AG08395 (cell line): ENCODE data around the gene TNFAIP8L3.

Experiments used
- DNase-seq: peaks from one replicate; pipeline ENCODE4 v3.0.0; 2012; ENCODE audit warnings: mixed read lengths, low spot score

The TNFAIP8L3 gene

DNA sequence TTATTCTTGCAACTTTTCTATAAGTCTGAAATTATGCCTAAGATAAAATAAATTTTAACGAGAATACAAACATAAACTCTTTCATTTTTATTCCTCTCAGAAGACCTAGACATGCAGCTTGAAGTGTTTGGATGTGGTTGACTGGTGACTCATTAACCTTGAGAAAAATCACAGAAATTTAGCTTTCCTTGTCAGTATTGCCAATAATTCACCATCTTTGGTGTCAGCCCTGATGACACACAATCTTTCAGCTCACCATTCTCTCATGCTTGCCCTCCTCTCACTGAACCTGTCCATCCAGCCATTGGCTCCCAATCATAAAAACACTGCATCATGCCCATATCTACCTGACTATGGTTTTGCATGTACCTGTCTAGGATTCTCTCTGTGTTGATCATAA, 22.6 kb upstream of the TNFAIP8L3 start:
- DNase-seq: no peak

DNA sequence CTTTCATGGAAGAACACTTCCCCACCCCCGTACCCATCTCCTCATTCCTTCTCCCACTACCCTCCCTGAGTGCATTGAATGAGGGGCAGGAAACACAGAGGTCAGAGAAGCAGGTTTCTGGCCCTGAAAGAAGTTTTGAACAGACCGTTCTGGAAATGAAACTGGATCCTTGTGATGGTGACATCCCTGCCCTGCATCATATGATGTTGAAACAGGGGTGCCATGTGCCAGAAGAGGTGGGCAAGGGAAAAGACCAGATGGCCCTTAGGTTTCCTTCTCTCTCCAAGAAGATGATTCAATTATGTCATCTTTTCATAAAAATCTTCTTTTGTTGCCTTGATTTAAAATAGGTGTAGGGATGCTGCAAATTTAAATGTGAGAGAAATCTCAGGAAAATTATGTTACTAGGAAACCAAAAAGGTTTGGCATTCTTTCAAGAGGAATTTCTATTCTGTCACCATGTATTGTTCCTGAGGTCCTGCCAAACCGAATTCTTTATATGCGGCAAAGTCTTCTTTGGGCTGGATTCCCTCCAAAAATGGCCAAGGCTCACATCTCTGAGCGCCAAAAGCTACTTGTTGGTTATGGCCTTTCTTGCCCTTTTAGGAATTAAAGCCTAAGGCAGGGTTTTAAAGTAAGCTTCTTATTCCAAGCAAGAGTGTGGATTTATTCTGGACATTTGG, 19.9 kb upstream of the TNFAIP8L3 start:
- DNase-seq: no peak

DNA sequence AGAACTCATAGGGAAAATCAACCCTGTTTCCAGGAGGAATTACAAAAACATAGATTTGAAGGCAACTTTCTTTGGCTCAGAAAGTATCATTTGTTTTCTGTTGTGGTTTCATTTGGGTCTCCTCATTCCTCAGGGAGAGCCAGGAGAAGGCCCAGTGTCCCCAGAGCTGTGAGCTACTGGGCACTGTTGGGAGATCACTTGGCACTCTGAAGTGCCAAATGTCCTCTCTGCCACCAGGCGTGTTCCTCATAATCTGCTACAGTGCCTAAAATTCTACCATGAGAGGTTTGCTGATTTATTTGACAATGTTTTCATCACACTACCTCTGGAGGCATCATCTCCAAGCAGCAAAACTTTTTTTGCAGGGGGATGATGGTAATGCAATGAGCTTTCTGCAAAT, 17.4 kb upstream of the TNFAIP8L3 start:
- DNase-seq: no peak

- peak; percentile 26 for DNase-seq
These were observed 16.4 kb upstream of the TNFAIP8L3 start for GRCh38 chr15:51111061-51111460.

DNA sequence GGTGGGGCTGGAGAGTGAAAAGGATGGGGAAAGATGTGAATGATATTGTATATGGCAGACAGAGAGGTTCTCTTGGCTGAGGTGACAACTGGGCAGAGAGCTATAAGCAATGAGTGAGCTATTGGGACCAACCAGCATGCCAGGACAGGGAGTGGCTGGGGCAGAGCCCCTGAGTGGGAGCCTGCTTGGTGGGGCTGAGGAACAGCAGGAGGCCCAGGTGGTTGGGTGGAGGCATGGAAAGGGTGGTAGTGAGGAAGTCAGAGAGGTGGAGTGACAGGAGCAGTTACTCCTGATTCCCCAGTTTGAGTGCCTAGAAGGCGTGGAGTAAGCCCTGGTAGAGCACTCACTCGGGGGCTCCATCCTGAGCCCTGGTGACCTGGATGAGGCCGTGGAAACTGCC, 15.5 kb upstream of the TNFAIP8L3 start:
- no peak for DNase-seq

DNA sequence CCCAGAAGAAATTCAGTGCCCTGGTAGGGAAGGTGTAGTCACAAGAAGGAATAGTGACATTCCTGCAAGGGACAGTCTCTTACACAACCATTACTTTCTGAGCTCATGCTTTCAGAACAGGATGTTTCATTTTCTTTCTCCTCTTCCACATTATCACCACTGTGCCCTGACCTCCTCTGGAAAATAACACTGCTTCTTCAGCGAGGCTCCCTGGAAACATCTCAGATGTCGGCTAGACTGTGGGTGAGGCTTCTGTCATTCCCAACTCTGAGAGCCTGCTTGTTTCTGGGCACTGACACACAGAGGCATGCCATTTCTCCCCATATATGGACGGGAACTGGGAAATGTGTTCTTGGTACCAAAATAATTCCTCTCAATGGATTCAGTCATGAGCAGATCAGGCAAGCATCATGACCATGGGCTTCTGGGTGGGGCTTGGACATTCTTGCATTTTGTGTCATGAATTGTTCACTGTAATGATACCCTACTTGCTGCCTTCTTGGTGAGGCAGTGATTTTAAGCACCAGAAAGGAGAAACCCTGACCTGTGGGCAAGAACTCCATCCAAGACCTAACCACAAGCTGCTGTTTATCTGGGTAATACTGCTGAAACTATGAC, 14.3 kb upstream of the TNFAIP8L3 start:
- DNase-seq: peak; percentile 79

- no peak for DNase-seq
These were observed 12.9 kb upstream of the TNFAIP8L3 start for GRCh38 chr15:51107612-51108011.

GRCh38 chr15:51106481-51106880, 11.8 kb upstream of the TNFAIP8L3 start:
- DNase-seq: no peak

DNA sequence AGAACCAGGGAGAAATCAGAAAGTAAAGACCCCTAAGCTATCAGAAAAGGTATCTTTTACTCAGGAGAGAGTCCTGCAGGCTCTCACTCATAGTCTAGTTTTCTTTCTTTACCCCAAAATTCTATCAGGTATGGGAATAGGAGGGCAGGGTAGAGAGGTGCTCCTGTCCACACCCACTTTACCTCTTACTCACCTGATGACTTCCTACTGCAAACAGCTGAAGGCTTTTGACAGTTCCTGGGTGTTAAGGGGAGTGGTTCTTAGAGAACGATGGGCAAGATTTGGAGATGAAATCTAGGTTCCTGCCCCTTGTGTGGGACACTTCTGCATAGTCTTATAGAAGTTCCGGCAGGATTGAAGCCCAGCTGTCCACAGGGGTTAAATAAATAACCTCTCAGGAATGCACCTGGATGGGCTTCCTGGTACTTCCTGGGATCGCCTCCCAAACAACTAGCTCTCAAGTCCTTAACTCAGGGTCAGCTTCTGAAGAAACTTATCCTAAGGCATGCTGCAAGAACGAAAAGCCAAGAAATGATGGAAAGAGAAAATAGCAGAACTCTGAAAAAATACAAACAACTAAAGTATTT, 10.8 kb upstream of the TNFAIP8L3 start:
- no peak for DNase-seq

GRCh38 chr15:51104512-51104911, 9.8 kb upstream of the TNFAIP8L3 start:
- peak; percentile 71 for DNase-seq

GRCh38 chr15:51103330-51103729, 8.6 kb upstream of the TNFAIP8L3 start:
- peak; percentile 66 for DNase-seq

DNA sequence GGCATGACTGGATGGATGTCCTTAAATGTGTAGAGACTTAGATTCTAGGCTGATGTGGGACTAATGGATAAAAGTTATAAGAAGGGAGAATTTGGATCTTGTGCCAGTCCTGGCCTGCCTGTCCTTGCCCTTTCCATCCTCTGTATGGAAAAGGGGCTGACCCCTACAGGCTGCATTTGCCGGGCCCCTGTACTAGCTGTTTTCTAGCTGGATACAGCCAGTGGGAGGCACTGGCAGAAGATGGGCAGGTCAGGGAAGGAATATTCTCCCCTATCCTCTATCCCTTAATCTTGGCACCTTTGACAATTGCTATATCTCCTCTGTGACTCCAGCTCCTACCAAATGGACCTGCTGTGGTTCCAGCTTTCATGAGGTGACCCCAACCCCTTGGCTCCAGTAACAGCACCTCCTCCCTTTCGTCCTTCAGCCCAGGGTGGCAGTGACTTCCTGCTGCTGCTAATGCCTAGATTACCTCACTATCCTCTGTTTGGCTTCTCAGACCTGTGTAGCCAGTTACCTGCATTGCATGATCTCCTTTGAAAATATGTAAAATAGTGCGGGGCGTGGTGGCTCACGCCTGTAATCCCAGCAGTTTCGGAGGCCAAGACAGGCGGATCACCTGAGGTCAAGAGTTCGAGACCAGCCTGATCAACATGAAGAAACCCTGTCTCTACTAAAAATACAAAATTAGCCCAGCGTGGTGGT, 6.2 kb upstream of the TNFAIP8L3 start:
- no peak for DNase-seq

DNA sequence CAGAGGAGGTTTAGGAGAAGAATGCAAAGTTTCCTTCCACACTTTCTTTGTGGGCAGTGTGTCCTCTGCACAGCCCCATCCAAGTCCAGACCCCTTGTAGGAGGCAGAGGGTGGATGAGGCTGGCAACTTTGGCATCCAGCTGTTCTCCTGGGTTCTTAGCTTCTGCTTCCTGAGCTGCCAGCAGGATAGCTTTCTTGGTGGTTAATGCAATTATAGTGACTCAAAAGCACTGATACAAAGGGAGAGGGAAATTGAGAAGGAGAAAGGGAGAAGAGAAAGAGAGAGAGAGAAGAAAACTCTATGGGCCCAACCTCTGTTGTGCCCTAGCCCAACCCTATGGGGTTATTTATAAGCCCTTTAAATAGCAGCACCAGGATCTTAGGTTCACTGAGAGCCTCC, 4.5 kb upstream of the TNFAIP8L3 start:
- DNase-seq: no peak

DNA sequence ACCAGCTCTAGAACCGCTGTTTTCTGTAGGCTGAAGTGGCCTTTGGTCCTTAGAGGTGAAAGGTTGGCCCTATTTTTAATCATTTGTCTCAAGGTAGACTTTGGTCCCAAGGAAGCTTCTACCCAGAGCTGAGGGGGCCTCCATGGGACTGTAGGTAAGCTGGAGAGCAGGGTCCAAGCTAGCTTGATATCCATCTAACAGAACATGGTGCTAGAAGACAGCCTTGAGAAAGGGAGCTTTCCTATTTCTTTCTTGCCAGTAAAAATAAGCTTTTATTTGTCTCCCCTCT, 3.6 kb upstream of the TNFAIP8L3 start:
- DNase-seq: no peak

DNA sequence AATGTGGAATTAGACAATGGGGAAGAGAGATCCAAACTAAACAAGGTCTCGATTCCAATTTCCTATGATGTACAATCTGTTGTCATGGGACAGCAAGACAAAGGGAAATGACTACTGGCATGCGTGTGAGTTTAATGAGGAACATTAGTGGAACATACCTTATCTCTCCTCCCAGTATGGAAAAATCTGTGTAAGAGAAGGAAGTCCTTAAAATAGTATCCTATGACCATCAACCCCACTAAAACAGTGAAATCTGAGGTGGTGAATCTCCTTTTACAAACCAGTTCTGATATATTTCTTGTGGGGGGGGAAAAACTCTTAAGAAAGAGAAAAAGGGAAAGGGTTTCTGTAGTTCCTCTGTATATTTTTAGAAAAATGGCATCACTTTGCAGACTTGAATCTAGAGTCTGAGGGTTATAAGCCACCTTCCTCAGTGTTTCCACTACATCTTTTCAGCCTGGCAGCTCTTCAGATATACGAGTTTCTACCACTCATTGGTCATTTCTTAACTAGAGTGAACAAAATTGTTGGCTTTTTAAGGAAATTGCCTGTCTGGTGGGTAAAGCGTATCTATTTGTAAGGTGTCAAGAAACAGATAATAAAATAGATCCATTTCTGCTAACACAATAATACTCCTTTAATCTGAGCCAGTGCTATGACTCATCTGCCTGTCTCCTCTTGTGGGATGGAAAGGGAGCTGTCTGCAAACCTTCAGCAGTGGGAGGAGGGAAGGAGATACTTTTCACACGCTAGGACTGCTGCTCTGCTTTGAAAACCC, 3.0 kb upstream of the TNFAIP8L3 start:
- peak; percentile 84 for DNase-seq

GRCh38 chr15:51096976-51097375, 2.3 kb upstream of the TNFAIP8L3 start:
- no peak for DNase-seq

DNA sequence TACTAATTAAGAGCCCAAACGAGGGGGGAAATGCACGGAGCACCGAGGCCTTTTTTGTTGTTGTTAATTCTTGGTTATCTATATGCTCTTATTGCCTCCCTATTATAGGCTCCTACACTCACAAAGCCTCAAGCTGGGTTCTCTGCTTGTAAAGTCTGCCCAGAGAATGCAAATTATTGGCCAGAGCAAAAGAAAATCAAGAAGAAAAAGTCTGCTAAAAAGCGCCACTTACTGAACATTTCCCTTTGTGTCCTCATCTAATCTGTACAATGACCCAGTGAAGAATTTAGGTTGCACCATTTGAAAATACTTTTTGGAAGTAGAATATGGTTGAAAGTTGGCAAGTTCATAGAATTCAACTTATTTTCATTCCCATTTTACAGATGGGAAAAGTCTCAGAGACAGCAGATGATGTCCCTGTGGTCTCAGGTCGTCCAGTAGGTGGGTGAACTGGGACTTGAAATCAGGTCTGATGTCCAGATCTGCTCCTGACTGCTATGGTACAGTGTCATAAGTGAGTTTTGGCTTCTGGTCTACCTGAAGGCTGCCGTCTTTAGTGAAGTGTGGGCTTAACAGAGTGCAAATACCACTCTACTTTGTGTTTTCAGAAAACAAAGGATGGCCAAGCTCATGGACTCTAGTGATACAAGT, 1.1 kb upstream of the TNFAIP8L3 start:
- DNase-seq: no peak

DNA sequence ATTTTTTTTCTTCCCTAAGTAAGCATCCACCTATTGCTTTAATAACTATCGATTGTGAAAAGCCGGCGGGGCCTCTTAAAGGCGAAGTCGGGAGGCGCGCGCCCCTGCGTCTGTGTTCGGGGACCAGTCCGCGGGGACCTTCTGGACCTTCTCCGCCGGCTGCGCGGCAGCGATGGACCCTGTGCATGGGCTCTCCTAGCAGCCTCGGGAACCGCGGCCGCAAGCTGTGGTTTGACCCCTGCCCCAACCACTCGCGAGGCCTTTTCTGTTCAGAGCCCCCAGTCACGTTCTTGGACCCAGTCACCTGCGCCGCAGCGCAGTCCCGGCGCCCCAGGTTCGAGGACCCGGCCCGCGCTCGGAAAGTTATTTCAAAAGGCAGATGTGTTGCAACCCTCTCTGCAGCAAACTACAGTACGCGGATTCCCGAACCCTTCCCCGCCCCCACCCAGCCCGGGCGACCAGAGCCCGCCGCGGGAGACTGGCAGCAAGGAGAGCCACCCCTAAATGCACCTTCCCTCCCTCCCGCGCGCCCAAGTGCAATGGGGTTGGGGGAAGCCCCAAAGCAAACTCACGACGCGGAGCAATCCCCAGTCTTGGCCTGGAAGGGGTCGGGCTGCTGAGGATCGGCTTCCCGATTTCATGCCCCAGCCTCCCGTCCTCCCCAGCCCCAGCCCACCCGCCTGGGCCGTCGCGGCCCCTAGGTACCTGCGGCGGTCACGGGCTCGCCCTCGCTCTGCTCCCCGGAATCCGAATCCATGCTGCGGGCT, 684 bp downstream of the TNFAIP8L3 start:
- no peak for DNase-seq

DNA sequence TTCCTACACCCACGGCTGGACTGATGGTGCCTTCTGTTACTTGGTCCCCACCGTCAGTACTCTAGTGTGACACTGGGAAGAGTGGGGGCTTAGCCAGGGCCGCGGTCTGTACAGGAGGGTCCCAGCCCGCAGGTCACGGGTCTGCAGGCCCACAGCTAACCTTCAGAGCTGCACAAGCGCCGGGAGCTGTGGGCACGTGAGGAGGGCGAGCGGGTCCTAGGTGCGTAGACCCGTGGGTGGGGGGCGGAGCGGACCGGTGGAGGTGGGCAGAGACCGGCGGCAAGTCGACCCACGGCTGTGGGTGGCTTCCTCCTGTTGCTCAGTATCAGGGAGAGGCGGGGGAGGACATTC, 1.2 kb downstream of the TNFAIP8L3 start:
- DNase-seq: no peak

- no peak for DNase-seq
These were observed 2.1 kb downstream of the TNFAIP8L3 start for GRCh38 chr15:51092480-51093040.

- DNase-seq: no peak
These were observed 4.0 kb downstream of the TNFAIP8L3 start for GRCh38 chr15:51090753-51091152.
